ENCODE results near the gene ITPR1. TPM values are rescaled to one million over a fixed set of nuclear protein-coding genes. Genes with fewer than 3 reads are reported as not detected.

The ITPR1 gene
- total RNA-seq, 3 donors from 2014 or later: 10.7 to 80.2 (median 20.7) TPM

DNA sequence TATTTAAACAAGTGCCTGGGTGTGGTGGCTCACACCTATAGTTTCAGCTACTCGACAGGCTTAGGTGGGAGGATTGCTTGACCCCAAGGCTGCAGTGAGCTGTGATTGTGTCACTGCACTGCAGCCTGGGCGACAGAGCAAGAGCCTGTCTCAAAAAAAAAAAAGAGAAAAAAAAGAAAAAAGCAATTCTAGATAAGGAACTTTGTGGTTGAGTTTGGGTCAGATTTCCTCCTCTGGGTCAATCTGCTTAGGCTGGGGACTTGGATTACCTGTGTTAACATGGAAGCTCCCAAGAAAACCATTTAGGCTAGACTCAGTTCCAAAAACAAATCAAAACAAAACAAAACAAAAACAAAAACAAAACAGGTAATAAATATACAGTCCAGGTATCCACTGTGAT, 50.0 kb downstream of the ITPR1 start:
- TF ChIP-seq, protein P1, sequence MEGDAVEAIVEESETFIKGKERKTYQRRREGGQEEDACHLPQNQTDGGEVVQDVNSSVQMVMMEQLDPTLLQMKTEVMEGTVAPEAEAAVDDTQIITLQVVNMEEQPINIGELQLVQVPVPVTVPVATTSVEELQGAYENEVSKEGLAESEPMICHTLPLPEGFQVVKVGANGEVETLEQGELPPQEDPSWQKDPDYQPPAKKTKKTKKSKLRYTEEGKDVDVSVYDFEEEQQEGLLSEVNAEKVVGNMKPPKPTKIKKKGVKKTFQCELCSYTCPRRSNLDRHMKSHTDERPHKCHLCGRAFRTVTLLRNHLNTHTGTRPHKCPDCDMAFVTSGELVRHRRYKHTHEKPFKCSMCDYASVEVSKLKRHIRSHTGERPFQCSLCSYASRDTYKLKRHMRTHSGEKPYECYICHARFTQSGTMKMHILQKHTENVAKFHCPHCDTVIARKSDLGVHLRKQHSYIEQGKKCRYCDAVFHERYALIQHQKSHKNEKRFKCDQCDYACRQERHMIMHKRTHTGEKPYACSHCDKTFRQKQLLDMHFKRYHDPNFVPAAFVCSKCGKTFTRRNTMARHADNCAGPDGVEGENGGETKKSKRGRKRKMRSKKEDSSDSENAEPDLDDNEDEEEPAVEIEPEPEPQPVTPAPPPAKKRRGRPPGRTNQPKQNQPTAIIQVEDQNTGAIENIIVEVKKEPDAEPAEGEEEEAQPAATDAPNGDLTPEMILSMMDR (IDR thresholded peaks at IDR 0.05): no peak
- DNase-seq: no peak
- H3K9me3 ChIP-seq: peaks cover 3% of the 10 kb centered on the region
- ATAC-seq: no peak
- no peaks in the 10 kb centered on the region for H3K36me3 ChIP-seq (ENCODE audit: low read depth)
- no peaks in the 10 kb centered on the region for H3K4me1 ChIP-seq (ENCODE audit: low read depth)
- intact Hi-C loops (cut with DNase I, micrococcal nuclease): no loop called here
- no peak overlapping the region for H3K4me3 ChIP-seq

DNA sequence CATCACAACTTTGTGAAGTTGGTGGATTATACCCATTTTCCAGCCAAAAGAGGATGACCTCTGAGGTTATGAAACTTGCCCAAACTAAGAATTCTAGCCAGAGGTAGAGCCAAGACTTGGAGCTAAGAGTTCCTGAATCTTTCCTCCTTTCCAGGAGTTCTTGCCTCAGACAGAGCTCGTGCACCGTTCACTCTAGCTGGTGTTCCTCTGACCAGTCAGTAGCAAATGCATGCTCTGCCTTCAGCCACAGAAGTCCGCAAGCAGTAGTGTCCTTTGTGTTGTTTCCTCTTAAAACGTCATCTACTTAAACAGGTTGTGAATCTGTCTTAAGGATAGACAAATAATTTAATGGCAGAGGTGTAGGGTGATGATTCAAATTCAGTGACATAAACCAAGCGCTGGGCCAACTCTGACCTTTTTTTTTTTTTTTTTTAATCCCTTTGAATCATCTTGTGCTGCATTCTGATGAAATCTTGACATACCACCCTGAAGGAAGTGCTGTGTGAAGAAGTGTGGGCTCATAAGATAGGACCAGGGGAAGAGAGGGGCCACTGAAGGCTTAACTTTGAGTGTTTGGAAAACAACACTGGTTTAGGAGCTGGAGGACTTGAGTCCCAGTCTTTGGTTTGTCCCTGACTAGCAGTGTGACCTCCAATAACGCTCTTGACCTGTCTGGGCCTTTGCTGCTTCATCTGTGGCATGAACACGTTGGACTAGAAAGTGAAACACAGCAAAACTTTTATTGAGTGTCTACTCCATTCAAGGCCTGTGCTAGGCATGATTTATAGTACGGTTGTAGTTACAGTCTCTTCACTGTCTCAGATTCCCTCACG, 53.4 kb downstream of the ITPR1 start:
- intact Hi-C loops (cut with DNase I, micrococcal nuclease): no loop called here
- Histone ChIP-seq H3K4me1 (ENCODE audit: low read depth) (no peaks in the 10 kb centered on the region), H3K9me3 (no peaks in the 10 kb centered on the region), H3K36me3 (ENCODE audit: low read depth) (no peaks in the 10 kb centered on the region), H3K4me3 (no peak overlapping the region)
- TF ChIP-seq, protein P1 (IDR thresholded peaks at IDR 0.05): no peak
- DNase-seq: no peak
- ATAC-seq: peak; percentile 15

DNA sequence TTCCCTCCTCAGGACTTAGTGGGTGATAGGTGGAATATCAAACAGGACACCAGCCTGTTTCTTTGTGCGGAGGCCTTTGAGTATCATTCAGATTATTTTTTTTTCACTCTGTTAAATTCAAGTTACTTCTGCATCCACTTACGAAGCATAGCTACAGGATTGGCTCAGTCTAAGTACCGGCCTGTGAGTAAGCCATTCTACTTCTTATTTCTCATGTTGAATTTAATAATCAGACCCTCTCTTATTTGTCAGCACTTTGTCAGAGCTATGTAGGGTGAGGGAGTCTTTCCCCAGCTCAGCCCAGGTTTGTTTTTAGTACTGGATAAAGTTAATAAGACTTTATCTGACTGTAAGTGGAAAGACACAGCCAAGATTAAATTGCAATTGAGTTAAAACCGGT, 54.7 kb downstream of the ITPR1 start:
- H3K4me3 ChIP-seq: no peak overlapping the region
- intact Hi-C loops (cut with DNase I, micrococcal nuclease): no loop called here
- H3K9me3 ChIP-seq: no peaks in the 10 kb centered on the region
- no peak for ATAC-seq
- TF ChIP-seq, protein P1 (IDR thresholded peaks at IDR 0.05): no peak
- H3K4me1 ChIP-seq (ENCODE audit: low read depth): no peaks in the 10 kb centered on the region
- no peaks in the 10 kb centered on the region for H3K36me3 ChIP-seq (ENCODE audit: low read depth)
- no peak for DNase-seq

DNA sequence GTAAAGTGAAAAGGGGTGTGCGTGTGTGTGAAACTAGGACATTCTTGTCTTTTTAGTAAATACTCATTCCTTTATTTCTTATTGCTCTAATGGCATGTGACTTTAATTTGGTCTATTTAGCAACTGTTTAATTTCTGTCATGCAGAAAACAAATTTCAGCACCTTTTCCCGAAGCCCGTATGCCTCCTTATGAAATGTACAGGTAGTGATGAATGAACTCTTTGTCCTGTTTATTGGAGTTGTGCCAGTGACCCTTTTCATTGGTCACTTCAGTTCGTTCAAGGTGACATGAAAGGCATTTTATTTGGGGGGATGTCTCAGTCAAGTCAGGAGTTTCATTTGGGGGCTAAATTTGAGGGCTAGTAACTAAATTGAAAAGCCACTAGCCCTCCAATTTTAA, 55.2 kb downstream of the ITPR1 start:
- Histone ChIP-seq H3K36me3 (ENCODE audit: low read depth) (no peaks in the 10 kb centered on the region), H3K4me1 (ENCODE audit: low read depth) (no peaks in the 10 kb centered on the region), H3K4me3 (no peak overlapping the region), H3K9me3 (no peaks in the 10 kb centered on the region)
- intact Hi-C loops (cut with DNase I, micrococcal nuclease): no loop called here
- TF ChIP-seq, protein P1 (IDR thresholded peaks at IDR 0.05): no peak
- ATAC-seq: no peak
- DNase-seq: no peak

DNA sequence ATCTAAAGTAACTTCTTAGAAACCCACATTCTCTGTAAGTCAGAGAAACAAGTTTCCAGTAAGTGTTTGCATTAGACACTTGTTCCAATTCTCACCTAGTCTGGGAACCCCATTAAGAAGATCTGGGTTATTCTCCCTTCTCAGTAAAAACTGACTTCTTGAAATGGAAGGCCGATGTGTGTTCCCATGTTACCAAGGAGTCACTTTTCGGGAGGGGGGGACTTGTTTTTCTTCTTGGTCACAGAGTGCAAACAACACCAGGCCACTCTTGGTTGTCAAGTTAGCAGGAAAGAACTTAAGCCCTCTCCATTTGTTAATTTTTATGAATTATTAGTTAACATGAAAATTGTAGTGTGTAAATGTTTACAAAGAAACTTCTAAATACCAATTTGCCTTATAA, 55.6 kb downstream of the ITPR1 start:
- Histone ChIP-seq H3K4me3 (no peak overlapping the region), H3K36me3 (ENCODE audit: low read depth) (no peaks in the 10 kb centered on the region), H3K4me1 (ENCODE audit: low read depth) (no peaks in the 10 kb centered on the region), H3K9me3 (no peaks in the 10 kb centered on the region)
- TF ChIP-seq, protein P1 (IDR thresholded peaks at IDR 0.05): no peak
- DNase-seq: no peak
- intact Hi-C loops (cut with DNase I, micrococcal nuclease): no loop called here
- ATAC-seq: no peak
